ENCODE measurements around the gene LGR4.

DNA sequence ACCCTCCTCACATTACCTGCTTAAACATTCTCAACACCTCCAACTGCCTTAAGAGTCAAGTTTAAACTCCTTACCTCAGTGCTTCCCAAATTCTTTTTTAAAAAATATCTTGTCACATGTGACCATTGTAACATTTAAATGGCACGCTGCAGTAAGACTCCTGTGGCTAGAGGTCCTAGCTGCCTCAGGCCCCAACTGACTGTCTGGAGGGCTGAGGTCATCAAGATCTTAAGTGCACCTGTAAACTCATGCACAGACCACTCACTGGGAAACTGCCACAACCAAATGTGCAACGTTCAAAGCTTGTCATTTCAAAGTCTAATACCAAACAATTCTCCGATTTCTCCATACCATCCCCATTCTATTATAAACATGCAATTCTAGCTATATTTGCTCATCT, 93.1 kb downstream of the LGR4 start:
- TF ChIP-seq, protein P1, sequence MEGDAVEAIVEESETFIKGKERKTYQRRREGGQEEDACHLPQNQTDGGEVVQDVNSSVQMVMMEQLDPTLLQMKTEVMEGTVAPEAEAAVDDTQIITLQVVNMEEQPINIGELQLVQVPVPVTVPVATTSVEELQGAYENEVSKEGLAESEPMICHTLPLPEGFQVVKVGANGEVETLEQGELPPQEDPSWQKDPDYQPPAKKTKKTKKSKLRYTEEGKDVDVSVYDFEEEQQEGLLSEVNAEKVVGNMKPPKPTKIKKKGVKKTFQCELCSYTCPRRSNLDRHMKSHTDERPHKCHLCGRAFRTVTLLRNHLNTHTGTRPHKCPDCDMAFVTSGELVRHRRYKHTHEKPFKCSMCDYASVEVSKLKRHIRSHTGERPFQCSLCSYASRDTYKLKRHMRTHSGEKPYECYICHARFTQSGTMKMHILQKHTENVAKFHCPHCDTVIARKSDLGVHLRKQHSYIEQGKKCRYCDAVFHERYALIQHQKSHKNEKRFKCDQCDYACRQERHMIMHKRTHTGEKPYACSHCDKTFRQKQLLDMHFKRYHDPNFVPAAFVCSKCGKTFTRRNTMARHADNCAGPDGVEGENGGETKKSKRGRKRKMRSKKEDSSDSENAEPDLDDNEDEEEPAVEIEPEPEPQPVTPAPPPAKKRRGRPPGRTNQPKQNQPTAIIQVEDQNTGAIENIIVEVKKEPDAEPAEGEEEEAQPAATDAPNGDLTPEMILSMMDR (IDR thresholded peaks at IDR 0.05): no peak
- no peak for TF ChIP-seq ZFX (IDR thresholded peaks at IDR 0.05; ENCODE audit: borderline replicate concordance)

All from 22Rv1 (cell line).